ENCODE measurements around the gene CROCC. TPM values are rescaled to one million over a fixed set of nuclear protein-coding genes. Genes with fewer than 3 reads are reported as not detected.

CROCC gene
- total RNA-seq, 4 donors from 2014 or later = 10.2 to 73.5 (median 32.9) TPM

DNA sequence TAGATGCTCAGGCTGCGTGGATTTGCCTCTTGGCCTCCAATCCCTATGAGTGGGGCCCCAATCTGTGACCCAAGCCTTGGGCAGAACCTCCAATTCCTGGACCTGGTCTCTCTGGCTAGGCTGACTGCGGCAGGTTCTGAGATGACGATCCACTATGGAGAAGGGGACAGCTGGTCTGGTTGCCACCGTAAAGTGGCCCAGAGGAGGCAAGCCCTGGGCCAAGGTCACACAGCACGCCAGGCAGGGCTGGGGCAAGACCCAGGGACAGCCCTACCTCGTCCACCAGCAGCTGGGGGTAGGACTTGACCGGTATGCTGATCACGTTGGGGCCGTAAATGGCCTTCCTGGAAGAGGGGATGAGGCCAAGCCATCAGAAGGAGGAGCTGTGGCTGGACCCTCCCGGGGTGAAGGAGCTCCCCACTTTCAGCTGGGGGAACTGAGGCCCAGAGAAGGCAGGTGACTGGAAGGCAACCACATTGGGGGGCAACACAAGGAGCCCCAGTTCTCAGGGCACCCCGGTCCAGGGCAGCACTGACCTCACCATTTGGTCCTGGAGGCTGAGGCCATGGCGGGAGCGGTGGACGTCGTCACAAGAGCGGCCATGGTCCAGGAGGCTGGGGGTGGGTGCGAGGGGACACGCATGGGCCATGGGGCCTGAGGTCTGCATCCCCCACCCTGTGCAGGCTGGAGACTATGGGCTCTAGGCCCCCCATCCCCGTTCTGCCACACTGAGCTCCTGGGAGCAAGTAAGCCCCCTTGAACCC is 80.2 kb downstream of the CROCC start:
- Histone ChIP-seq H3K9me3 (no peaks in the 10 kb centered on the region), H3K4me3 (no peak overlapping the region), H3K27me3 (no peaks in the 10 kb centered on the region), H3K4me1 (no peaks in the 10 kb centered on the region), H3K27ac (no peak overlapping the region), H3K36me3 (no peaks in the 10 kb centered on the region)
- DNase-seq = no peak
- intact Hi-C loops (cut with DNase I; ENCODE audit: low total_unique reads) = no loop called here
- no peak for TF ChIP-seq POLR2A (IDR thresholded peaks at IDR 0.05)
- TF ChIP-seq, protein P1, sequence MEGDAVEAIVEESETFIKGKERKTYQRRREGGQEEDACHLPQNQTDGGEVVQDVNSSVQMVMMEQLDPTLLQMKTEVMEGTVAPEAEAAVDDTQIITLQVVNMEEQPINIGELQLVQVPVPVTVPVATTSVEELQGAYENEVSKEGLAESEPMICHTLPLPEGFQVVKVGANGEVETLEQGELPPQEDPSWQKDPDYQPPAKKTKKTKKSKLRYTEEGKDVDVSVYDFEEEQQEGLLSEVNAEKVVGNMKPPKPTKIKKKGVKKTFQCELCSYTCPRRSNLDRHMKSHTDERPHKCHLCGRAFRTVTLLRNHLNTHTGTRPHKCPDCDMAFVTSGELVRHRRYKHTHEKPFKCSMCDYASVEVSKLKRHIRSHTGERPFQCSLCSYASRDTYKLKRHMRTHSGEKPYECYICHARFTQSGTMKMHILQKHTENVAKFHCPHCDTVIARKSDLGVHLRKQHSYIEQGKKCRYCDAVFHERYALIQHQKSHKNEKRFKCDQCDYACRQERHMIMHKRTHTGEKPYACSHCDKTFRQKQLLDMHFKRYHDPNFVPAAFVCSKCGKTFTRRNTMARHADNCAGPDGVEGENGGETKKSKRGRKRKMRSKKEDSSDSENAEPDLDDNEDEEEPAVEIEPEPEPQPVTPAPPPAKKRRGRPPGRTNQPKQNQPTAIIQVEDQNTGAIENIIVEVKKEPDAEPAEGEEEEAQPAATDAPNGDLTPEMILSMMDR (IDR thresholded peaks at IDR 0.05) = no peak

GRCh38 chr1:17002524-17002902 is 80.8 kb downstream of the CROCC start:
- H3K4me3 ChIP-seq = no peak overlapping the region
- no peak overlapping the region for H3K27ac ChIP-seq
- intact Hi-C loops (cut with DNase I; ENCODE audit: low total_unique reads) = no loop called here
- no peak for DNase-seq
- no peaks in the 10 kb centered on the region for H3K9me3 ChIP-seq
- no peaks in the 10 kb centered on the region for H3K4me1 ChIP-seq
- TF ChIP-seq, protein P1 (IDR thresholded peaks at IDR 0.05) = no peak
- no peak for TF ChIP-seq POLR2A (IDR thresholded peaks at IDR 0.05)
- no peaks in the 10 kb centered on the region for H3K36me3 ChIP-seq
- no peaks in the 10 kb centered on the region for H3K27me3 ChIP-seq

DNA sequence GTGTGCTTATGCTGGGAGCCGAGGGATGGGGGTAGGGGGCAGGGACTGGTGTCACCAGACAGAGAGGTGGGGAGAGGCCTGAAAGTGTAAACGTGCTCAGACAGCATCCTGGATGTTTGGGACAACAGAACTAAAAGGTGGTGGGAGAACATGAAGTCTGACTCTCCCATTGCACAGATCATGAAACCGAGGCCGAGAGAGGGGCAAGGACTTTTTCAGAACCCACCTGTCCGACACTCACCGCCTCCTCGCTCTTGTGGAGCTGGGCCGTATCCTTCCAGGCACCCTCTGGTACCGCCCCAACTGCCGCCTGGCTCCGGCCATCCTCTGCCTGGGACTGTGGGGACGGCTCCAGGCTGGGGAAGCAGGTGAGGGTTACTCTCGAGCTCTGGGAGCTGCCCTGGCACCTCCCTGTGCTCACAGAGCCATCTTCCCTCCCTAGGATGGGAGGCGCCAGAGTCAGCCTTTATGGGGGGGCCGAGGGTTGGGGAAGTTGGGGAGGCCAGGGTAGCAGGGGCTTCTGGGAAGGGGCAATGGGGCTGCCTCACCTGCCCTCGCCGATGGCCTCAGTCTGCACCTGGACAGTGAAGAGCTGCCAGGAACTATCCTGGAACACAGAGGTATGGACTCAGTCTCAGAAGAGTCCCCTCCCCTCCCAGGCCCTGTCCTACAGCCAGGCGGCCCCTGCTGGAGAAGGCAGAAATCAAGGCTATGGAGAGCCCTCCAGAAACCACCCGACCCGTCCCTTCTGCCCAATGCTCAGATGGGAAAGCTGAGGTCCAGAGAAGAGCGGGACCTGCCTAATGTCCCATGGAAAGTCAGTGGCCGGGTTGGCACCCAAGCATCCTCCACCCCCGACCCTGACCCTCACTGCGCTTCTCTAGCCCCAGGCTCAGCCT is 83.0 kb downstream of the CROCC start:
- intact Hi-C loops (cut with DNase I; ENCODE audit: low total_unique reads) = no loop called here
- TF ChIP-seq POLR2A (IDR thresholded peaks at IDR 0.05) = no peak
- TF ChIP-seq, protein P1 (IDR thresholded peaks at IDR 0.05) = no peak
- no peak overlapping the region for H3K27ac ChIP-seq
- H3K36me3 ChIP-seq = no peaks in the 10 kb centered on the region
- no peak overlapping the region for H3K4me3 ChIP-seq
- H3K9me3 ChIP-seq = no peaks in the 10 kb centered on the region
- no peaks in the 10 kb centered on the region for H3K27me3 ChIP-seq
- no peak for DNase-seq
- no peaks in the 10 kb centered on the region for H3K4me1 ChIP-seq

DNA sequence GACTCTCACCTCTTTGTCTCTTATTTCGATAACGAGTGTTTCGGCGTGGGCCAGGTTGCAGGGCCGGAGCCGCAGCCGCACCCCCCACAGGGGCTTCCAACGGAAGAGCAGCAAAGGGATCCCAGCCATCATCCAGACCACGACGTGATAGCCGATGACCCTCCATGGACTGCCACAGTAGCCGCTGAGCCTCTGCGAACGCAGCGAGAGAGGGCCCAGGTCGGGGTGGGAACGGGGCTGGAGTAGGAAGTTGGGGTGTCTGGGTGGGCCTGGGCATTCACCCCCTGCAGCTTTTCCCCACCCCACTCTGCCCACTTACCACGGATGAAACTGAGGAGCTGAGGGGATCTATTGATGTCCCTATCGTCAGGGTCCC is 83.6 kb downstream of the CROCC start:
- TF ChIP-seq, protein P1 (IDR thresholded peaks at IDR 0.05) = no peak
- no peak for TF ChIP-seq POLR2A (IDR thresholded peaks at IDR 0.05)
- H3K4me3 ChIP-seq = no peak overlapping the region
- peaks cover 0 to 2% of the 10 kb centered on the region in 2 donors for H3K4me1 ChIP-seq
- H3K9me3 ChIP-seq = no peaks in the 10 kb centered on the region
- no peak for DNase-seq
- H3K27me3 ChIP-seq = no peaks in the 10 kb centered on the region
- no peaks in the 10 kb centered on the region for H3K36me3 ChIP-seq
- H3K27ac ChIP-seq = no peak overlapping the region
- intact Hi-C loops (cut with DNase I; ENCODE audit: low total_unique reads) = no loop called here

- DNase-seq = no peak
- H3K27ac ChIP-seq = no peak overlapping the region
- H3K4me3 ChIP-seq = no peak overlapping the region
- peaks cover 0 to 14% of the 10 kb centered on the region in 2 donors for H3K4me1 ChIP-seq
- TF ChIP-seq POLR2A (IDR thresholded peaks at IDR 0.05) = no peak
- TF ChIP-seq, protein P1 (IDR thresholded peaks at IDR 0.05) = no peak
- H3K36me3 ChIP-seq = no peaks in the 10 kb centered on the region
- no peaks in the 10 kb centered on the region for H3K9me3 ChIP-seq
- no peaks in the 10 kb centered on the region for H3K27me3 ChIP-seq
- intact Hi-C loops (cut with DNase I; ENCODE audit: low total_unique reads) = no loop called here
Observed at GRCh38 chr1:17007121-17007520, 85.4 kb downstream of the CROCC start.

Measured in uterus (tissue), 4 donors.